ENCODE data around the gene INAVA.

INAVA gene

GRCh38 chr1:200894712-200895442 lies at the start of gene INAVA:
Gene INAVA, plus strand, starts transcription at chr1:200894900. Its CDS starts 3,501 bp downstream, at chr1:200898401.
- DNase-seq (ENCODE audit: low spot score): peak; percentile 67

- no peak for DNase-seq (ENCODE audit: low spot score)
These were observed 49.3 kb upstream of the INAVA start for GRCh38 chr1:200845360-200845759.

GRCh38 chr1:200846398-200846797 lies 48.3 kb upstream of the INAVA start:
- DNase-seq (ENCODE audit: low spot score): no peak

DNA sequence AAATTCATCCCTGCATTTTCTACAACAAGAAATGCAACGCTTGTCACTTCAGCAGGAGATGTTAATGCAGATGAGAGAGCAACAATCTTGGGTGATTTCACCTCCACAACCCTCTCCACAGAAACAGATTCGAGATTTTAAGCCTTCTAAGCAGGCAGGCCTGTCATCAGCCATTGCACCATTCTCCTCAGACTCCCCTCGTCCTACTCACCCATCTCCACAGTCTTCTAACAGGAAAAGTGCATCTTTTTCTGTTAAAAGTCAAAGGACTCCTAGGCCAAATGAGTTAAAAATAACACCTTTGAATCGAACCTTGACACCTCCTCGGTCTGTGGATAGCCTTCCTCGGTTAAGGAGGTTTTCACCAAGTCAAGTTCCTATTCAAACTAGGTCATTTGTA lies 45.3 kb upstream of the INAVA start:
- no peak for DNase-seq (ENCODE audit: low spot score)

GRCh38 chr1:200850554-200850953 lies 44.1 kb upstream of the INAVA start:
- DNase-seq (ENCODE audit: low spot score): no peak

- DNase-seq (ENCODE audit: low spot score): no peak
These were observed 37.9 kb upstream of the INAVA start for GRCh38 chr1:200856716-200857357.

DNA sequence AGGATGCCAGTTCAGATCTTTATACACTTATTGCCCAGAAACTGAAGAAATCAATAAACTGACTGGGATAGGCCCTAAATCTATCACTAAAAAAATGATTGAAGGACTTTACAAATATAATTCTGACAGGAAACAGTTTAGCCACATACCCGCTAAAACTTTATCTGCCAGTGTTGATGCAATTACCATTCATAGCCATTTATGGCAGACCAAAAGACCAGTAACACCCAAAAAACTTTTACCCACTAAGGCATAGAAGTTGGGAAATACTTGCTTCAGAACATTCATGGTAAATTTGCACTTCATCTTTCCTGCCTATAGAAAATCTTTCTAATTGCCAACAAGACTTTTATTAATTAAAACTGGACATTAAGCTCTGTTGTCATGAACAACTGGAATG lies 36.9 kb upstream of the INAVA start:
- DNase-seq (ENCODE audit: low spot score): no peak

- no peak for DNase-seq (ENCODE audit: low spot score)
These were observed 32.6 kb upstream of the INAVA start for GRCh38 chr1:200861937-200862647.

DNA sequence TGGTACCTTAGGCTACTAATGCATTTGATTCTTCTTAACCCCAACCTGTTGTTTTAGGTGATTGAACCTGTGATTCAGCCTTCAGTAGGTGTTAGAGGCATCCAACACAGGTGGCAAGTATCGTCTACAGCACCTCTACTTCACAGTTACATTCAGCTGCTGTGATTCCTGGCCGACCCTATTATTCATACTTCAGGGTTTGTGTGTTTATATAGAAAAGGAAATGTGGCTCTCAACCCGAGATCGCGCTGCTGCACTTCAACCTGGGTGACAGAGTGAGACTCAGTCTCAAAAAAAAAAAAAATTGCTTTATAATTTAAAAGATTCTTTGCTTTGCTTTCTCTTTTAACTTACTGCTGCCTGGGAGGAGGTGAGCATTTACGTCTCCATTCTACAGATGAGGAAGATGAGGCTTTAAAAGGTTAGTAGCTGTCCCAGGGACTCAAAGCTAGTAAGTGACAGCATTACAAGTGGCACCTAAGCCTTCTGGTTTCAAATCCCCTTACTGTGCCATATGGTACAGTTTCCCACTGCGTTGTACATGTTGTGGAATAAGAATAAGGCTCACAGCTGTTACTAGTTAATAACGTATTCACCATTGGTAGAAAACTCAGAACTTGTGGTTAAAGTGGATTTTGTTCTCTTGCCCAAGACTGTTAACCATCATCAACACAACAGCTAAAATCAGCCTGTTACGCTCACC lies 31.8 kb upstream of the INAVA start:
- no peak for DNase-seq (ENCODE audit: low spot score)

DNA sequence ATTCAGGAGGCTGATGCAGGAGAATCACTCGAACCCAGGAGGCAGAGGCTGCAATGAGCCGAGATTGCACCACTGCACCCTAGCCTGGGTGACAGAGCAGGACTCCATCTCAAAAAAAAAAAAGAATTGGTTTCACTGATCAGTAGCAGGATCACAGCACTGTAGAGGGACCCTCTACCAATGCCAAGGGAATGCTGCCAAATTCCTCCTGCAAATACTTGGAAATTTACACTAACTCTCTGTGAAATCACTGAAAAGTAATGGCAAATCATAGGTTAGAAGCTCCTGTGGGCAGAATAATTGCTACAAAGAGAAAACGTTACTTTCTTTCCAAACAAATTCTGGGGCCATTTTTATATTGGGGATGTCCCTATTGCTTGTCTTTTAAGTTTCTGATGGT lies 28.6 kb upstream of the INAVA start:
- DNase-seq (ENCODE audit: low spot score): no peak

- no peak for DNase-seq (ENCODE audit: low spot score)
These were observed 28.2 kb upstream of the INAVA start for GRCh38 chr1:200866521-200866920.

DNA sequence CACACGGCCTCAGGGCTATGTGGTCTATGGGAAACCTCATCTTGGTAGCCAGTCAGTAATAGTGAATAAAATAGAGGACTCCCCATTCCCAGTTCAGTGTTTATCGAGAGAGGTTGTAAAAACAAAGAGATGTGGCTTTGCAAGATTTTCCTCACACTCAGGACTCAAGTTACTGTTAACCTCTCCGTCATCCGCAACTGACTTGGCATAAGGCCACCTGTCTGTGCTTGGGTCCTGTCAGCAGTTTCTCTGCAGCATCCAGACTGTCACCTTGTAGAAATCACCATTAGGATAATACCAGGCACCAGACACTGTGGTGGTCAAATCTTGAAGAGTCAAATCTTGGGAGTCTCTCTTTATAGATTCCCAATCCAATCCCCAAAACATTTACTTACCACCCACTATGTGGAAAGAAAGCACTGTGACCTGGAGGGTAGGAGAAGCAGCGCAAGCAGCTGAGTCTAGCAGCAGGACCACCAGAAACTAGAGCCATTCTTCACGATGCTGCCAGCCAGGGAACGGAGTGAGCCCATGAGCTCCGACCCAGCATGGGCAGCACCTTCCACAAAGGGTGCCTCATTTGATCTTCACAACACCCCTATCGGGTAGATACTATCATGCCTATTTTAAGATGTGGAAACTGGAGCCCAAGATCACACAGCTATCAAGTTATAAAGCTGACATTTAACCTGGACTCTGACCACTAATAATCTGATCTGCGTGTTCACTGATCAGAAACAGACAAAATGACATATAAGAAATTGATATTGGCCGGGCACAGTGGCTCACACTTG lies 27.5 kb upstream of the INAVA start:
- DNase-seq (ENCODE audit: low spot score): no peak

- no peak for DNase-seq (ENCODE audit: low spot score)
These were observed 25.3 kb upstream of the INAVA start for GRCh38 chr1:200869376-200869752.

GRCh38 chr1:200869753-200870391 lies 24.8 kb upstream of the INAVA start:
- no peak for DNase-seq (ENCODE audit: low spot score)

DNA sequence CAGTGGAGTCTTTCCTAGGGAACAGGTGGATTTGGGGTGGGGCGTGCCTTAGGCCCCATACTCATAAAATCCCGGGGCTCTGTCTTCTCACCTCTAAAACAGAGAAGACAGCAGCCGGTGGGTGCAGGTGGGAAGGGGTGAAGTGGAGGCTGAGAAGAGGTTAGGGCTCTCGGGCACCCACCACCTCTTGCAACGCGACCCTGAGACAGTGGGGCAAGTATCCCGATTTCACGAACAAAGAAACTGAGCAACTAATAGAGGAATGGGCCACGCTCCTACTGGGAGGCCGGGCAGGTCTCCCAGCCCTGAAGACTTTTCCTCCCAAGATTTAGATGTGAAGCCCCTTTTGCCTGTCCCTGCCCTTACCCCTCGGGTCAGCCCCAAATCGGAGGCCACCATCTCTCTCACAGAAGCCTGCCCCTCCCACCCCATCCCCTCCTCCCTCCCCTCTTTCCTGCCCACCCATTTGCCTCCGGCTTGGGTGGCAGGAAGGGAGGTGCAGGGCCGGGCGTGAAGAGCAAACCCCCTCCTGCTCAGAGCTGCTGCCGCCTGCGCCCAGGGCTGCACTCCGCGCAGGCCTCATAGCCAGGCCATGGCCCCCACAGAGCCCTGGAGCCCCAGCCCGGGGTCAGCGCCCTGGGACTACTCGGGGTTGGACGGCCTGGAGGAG lies 22.1 kb upstream of the INAVA start, which contains the start of gene GPR25:
Gene GPR25 (plus strand): TSS at position 536 of the 670 bp plus-strand sequence. CDS start 57 bp downstream, at position 593.
- no peak for DNase-seq (ENCODE audit: low spot score)

DNA sequence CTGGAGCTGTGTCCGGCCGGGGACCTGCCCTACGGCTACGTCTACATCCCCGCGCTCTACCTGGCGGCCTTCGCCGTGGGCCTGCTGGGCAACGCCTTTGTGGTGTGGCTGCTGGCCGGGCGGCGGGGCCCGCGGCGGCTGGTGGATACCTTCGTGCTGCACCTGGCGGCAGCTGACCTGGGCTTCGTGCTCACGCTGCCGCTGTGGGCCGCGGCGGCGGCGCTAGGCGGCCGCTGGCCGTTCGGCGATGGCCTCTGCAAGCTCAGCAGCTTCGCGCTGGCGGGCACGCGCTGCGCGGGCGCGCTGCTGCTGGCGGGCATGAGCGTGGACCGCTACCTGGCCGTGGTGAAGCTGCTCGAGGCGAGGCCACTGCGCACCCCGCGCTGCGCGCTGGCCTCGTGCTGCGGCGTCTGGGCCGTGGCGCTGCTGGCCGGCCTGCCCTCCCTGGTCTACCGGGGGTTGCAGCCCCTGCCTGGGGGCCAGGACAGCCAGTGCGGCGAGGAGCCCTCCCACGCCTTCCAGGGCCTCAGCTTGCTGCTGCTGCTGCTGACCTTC lies 21.5 kb upstream of the INAVA start:
- no peak for DNase-seq (ENCODE audit: low spot score)

DNA sequence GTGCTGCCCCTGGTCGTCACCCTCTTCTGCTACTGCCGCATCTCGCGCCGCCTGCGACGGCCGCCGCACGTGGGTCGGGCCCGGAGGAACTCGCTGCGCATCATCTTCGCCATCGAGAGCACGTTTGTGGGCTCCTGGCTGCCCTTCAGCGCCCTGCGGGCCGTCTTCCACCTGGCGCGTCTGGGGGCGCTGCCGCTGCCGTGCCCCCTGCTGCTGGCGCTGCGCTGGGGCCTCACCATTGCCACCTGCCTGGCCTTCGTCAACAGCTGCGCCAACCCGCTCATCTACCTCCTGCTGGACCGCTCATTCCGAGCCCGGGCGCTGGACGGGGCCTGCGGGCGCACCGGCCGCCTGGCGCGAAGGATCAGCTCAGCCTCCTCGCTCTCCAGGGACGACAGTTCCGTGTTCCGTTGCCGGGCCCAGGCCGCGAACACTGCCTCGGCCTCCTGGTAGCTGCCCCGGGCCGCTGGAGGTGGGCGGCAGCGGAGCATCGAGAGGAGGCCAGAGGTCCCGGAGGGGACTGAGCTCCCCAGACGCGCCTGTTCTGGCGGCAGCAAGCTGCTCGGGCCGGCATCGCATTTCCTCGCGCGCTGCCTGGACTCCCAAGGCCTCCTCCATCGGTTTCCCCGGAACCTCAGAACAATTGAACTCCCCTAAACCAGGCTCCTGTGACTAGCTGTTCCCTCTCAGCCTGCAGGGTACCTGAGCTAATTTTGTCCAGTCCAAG lies 20.9 kb upstream of the INAVA start:
- no peak for DNase-seq (ENCODE audit: low spot score)

GRCh38 chr1:200874694-200875093 lies 20.0 kb upstream of the INAVA start:
- DNase-seq (ENCODE audit: low spot score): no peak

DNA sequence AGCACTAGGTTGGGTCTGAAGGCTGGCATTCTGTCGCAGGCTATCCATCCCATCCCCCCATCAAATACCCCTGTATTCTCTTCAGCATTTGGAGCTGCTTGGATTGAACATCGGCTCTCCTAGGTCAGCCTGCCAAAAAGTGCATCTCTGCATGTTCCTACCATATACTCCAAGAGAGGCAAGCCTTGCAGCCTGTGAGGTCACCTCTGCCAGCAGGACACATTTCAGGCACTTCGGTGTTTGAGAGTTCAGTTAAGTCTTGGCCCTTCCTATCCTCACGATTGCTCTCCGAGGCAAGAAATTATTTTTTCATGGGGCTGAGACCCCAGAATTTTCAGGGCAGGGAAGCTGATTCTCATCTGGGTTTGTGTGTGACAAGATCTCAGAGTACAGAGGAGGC lies 19.3 kb upstream of the INAVA start:
- DNase-seq (ENCODE audit: low spot score): no peak

DNA sequence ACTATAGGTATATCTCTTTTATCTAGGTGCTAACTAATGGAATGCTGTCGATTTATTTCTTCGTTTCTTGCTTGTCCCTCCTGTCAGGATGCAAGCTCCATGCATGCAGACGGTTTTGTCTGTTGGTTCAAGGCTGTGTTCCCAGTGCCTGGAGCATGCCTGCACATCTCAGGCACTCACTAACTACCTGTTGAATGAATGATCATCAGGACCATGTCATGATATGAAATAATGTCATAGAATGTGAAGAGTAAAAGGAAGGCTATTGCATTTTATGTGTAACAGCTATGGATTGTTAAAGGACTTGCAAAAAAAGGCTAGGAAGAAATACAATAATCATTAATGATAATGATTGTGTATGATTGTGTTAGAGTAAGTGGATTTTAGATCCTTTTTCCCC lies 17.7 kb upstream of the INAVA start:
- no peak for DNase-seq (ENCODE audit: low spot score)
